ENCODE measurements around the gene MRPS34.
A peak's percentile ranks its signal among the peaks of the same experiment; 100 is the strongest.

Gene MRPS34

GRCh38 chr16:1727651-1728624 is 45.0 kb downstream of the MRPS34 start:
- no peak for DNase-seq (ENCODE audit: low read depth)

GRCh38 chr16:1726661-1727502 is 46.1 kb downstream of the MRPS34 start:
- no peak for DNase-seq (ENCODE audit: low read depth)

DNA sequence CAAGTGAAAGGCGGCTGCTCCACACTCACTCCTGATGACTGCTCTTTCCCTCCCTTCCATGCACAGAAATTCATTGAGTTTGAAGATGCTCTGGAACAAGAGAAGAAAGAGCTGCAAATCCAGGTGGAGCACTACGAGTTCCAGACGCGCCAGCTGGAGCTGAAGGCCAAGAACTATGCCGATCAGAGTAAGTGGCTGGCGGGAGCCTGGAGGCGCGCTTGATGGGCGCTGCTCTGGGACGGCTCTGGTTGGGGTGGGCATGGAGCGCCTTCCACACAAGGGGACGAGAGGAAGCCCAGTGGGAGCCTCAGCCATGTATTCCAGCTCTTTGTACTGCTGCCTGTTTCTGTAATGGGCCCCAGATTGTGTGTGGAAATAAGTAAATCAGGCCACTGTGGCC is 48.4 kb downstream of the MRPS34 start:
- DNase-seq (ENCODE audit: low read depth): no peak

DNA sequence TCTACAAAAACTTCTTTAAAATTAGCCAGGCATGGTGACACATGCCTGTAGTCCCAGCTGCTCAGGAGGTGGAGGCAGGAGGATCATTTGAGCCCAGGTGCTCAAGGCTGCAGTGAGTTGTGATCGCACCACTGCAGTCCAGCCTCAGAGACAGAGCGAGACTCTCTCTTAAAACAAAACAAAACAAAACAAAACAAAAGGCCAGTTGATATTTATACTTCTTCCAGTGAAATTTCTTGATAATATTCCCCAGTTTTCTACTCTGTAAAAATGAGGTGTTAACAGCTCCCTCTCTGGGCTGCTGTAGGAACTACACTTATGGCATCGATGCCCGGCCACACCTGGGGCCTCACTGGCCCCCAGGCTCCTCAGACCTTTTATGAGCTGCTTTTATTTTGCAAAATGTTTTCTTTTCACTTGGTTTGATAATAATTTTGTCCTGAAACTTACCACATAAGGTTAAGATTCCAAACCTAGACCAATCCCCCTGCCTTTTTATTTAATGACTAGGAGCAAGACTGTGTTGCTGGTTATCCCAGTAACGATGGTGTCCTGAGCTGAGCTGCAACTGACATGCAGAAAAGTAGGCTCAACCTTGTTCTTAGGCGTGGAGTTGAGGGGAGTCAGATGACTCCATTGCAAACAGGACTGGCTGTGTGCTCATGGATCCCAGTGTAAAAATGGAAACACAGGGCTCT is 49.3 kb downstream of the MRPS34 start:
- DNase-seq (ENCODE audit: low read depth): peak; percentile 26

Measured in stimulated activated CD8-positive, alpha-beta memory T cell treated with anti-CD3 and anti-CD28 coated beads, Interleukin-15, amount 100 ng/mL, for 1 hour (primary cell).